ENCODE results near the gene IGSF8.

GRCh38 chr1:160089883-160090282, 8.5 kb downstream of the IGSF8 start:
- TF ChIP-seq CTCF (IDR thresholded peaks at IDR 0.05) (no peak), POLR2A (IDR thresholded peaks at IDR 0.05; ENCODE audit: low read length) (no peak), SMC3 (IDR thresholded peaks at IDR 0.05) (no peak), EP300 (IDR thresholded peaks at IDR 0.05) (no peak), SREBF2 (IDR thresholded peaks at IDR 0.05) (no peak), RARB (CRISPR knock-in tag; IDR thresholded peaks at IDR 0.05) (no peak), POLR2AphosphoS2 (conservative IDR thresholded peaks at IDR 0.05; ENCODE audit: low read length) (no peak), NPAS2 (CRISPR knock-in tag; IDR thresholded peaks at IDR 0.05; ENCODE audit: borderline replicate concordance) (no peak), JUN (IDR thresholded peaks at IDR 0.05) (no peak), CBX2 (IDR thresholded peaks at IDR 0.05; ENCODE audit: borderline replicate concordance, low read depth) (no peak), CHD2 (IDR thresholded peaks at IDR 0.05; ENCODE audit: low read length, partially characterized antibody) (no peak)

Data from A549 (cell line).